HG02884 (cell line): ENCODE measurements around the gene SPDL1.

Experiments
- ATAC-seq: cut with Tn5 transposase; IDR thresholded peaks from one replicate; pipeline ENCODE4 v1.9.1; 2021; ENCODE audit warnings: mild to moderate bottlenecking, moderate library complexity; ENCODE audit not compliant: unreplicated experiment

The SPDL1 gene, protein sequence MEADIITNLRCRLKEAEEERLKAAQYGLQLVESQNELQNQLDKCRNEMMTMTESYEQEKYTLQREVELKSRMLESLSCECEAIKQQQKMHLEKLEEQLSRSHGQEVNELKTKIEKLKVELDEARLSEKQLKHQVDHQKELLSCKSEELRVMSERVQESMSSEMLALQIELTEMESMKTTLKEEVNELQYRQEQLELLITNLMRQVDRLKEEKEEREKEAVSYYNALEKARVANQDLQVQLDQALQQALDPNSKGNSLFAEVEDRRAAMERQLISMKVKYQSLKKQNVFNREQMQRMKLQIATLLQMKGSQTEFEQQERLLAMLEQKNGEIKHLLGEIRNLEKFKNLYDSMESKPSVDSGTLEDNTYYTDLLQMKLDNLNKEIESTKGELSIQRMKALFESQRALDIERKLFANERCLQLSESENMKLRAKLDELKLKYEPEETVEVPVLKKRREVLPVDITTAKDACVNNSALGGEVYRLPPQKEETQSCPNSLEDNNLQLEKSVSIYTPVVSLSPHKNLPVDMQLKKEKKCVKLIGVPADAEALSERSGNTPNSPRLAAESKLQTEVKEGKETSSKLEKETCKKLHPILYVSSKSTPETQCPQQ

DNA sequence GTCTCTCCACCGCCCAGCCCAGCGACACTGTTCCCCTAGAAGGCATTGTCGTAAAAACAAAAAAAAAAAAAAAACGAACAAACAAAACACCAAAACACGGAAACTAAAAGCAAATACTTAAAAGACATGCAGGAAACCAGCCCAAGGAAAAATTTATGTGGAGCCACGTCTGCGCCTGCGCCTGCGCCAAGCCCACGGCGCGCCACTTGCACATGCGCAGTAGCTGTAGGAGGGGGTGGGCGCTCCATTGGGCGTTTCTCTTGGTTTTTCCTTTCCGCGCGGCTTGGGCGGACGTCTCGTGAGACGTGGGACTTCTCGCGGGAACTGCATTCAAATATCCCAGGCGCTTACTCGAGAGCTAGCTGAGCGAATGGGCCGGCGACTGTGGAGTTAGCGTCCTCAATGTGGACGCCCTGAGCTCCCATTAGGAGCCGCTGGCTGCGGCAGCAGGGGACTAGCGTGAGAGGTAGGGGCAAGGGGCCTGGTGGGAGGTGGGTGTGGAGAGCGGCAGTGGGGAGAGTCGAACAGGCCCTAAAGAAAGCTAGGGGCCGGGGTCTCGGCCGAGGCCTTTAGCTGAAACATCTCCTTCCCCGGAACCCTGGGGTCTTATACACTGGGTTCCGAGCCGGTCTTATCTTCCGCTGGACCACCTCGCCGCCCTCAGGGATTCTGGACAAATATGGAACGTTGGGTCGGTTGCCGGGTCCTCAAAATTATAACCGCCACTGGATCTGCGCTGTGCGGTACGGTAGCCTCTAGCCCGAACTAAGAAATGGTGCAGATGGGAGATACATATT, at the start of gene SPDL1:
TSS of gene SPDL1 (plus strand) at position 350 of the 797 bp plus-strand sequence. CDS start 4,644 bp downstream, outside the sequence.
- ATAC-seq = peak; percentile 87

DNA sequence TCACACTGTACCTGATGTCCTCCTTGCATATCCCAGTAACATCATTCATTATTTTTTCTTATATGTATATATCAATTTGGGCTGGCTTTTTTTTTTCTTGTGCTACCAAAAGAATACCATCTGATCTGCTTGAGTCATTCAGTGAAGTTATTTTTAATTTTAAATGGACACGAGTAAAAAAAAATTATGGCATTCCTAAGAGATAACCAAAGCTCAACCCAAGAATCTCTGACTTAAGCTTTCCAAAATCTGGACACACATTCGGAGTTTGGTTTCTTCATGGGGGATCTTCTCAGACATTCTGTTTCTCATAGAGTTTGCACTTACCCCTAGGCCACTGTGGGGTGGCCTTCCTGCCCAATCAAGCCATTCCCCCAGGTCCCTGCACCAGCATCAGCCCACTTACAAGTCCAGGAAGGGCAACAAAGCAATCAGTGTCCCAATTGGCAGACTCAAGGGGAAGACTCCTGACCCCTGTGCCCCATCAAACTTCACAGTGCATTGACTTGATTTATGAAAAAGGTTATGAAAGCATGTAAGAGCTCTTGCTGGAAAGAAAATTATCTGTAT, 49.2 kb upstream of the SPDL1 start:
- no peak for ATAC-seq

DNA sequence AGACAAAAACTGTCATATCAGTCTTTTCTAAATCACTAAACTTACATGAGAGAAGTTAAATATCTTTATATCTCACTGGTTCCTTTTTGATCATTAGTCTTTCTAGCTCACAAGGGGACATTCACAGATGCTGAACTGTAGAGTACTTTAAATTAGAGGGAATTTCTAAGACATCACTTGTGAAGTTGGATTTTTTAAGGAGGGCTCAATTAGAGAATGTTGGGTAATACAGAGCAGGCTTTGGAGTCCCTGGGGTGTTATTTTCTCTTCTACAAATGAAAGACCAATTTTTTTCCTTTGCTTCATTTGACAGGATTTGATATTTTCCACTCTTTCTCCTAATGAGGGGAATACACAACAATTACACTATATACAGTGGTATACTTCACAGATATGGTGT, 48.6 kb upstream of the SPDL1 start:
- no peak for ATAC-seq

DNA sequence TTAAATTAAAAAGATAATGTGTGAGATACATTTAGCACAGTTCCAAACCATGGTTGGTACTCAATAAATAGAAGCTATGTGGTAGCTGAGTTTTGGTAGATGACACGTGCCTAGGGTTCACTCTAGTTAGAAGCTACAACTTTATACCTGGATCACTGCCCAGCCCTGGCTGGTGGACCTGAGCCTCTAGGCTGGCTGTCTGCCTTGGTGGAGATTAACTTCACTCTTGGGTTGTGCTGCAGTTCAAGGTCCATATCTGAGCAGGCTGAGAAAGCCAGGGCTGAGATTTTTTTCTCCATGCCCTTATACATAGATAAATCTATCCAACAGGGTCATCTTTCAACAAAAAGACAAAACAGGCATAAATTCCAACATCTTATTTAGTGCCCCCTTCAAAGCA, 44.6 kb upstream of the SPDL1 start:
- ATAC-seq = no peak

DNA sequence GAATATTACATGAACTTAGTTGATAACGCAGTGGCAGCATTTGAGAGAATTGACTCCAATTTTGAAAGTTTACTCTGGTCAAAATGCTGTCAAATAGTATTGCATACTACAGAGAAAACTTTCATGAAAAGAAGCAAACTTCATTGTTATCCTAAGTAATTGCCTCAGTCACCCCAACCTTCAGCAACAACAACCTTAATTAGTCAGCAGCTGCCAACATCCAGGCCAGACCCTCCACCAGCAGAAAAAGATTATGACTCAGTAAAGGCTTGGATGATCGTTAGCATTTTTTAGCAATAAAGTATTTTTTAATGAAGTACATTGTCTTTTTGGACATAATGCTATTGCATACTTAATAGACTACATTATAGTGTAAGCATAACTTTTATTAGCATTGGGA, 40.8 kb upstream of the SPDL1 start:
- ATAC-seq = no peak

GRCh38 chr5:169544264-169544950, 39.2 kb upstream of the SPDL1 start:
- ATAC-seq = no peak

DNA sequence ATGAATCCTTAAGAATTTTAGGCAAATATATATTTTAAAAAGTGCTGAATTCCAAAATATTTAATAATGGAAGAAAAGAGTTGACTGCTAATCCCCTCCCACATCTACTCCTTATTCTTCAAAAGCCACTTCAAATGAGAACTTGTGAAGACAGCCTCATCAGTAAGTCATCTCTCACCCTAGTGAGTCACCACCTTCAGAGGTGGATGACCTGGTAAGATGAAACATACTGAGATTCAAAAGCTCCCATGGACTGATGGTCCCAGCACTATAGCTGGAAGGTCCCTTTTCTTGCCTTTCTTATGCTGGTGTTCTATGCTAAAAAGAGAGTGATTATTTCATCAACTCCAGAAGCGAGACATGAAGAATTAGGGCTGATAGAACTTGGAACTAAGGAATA, 37.8 kb upstream of the SPDL1 start:
- peak; percentile 68 for ATAC-seq

DNA sequence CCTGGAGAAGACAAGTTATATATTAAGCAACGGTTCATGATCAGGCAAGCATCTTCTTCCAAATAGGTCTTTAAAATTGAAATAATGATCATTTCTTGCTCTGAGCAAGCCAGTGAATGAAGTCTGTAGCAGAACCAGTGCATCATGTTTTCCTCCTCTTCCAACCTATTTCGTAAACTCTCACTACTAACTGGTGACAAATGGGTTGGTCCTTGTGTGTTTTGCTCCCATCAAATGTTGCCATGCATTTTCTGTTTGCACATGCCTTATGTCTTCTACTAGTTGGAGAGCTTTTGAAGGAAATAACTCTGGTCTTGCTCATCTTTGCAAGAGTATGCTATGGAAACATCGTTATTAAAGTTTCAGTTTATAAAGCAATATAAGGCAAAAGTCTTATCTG, 37.2 kb upstream of the SPDL1 start:
- ATAC-seq = no peak

DNA sequence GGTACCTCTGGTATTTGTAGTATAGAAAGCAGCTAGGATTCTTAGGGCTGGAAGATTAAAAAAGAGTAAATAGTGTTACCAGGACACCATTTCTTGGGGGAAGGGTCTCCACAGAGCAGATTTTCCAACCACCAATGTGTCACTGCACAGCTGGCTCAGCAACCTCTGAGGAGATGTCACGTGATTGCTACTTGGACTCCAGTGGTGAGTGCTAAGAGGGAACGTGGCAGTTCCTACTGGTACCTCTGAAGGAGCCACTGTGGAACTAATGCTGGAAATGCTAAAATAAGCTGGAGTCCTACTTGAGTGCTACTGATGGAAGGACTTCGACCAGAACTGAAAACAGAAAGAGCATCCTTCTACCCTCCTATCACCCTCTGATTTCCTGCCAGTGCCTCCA, 36.1 kb upstream of the SPDL1 start:
- no peak for ATAC-seq

DNA sequence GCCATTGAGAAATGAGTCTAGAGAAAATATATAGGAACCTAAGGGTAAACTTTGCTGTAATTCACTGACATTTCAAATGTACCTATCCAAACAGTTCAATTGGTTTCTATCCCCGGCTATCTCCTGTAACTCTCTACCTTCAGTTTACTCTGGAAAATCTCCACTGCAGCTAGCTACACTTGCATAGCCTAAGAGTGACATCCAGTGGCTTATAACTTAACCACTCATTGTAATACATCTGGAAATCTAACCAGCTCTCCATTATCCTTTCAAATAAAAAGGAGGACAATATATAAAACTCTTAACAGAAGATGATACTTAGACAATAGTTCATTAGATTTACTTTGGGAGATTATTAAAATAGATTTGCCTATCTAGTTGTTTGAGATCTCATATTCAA, 35.3 kb upstream of the SPDL1 start:
- ATAC-seq = no peak

DNA sequence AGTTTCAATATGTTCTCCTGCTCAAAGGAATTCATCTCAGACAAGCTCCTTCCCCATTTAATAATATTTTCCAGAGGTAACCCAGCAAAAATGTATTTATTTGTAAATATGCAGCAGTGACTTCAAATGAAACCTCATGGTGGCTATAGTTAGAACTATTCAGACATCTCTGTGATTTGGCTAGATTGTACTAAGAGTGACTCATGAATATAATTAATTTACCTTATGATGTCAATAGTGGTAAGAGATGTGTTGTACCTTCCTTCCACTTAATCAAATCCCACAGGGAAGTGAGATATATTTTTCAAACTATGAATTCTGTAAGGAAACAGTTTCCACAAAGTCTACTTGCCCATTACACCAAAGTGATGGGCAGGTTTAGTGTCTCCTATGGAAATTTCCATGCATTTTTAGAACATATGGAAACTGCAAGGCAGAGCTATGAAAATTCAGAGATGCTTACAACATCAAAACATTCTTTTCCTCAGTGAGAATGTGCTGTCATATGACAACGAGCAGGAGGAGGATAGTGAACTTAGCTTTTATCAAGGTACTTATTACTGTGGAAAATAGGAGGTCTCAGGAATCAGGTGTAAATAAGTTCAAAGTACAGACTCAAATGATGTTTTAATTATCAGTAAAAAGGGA, 34.0 kb upstream of the SPDL1 start:
- no peak for ATAC-seq

- no peak for ATAC-seq
Measured at GRCh38 chr5:169550227-169550626, 33.3 kb upstream of the SPDL1 start.

DNA sequence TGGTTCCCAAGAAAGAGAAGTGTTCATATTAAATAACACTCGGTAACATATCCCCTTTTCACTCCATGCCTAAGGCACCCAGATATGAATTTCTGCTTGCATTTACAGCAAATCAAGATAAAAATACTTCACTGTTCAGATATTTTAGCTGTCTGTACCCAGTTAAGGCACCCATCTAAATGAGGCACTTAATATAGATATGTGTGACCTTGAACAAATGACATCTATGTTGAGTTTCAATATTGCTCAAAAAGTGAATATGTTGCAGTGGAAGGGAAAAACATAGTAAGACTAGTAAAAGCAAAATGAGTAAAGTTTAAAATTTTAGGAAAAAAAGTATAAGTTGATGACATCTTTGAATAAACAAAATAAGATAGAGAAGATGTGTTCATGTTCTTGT, 32.4 kb upstream of the SPDL1 start:
- no peak for ATAC-seq

DNA sequence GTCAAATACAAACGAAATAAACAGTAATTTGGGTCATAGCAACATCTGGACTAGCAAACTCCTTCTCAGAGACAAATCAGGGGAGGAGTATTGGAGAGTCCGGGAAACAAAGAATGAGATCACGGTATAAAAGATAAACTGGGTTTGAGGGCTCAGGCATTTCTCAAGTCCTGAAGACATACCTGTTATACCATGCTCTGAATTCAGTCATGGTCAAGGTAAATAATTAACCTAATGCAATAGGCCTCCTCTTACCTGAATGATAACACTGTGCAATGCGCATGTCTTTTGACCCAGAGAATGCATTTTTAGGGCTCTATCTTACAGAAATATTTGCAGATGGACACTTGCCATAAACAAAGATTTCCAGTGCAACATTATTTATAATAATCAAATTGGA, 31.9 kb upstream of the SPDL1 start:
- ATAC-seq = no peak

- peak; percentile 89 for ATAC-seq
Measured at GRCh38 chr5:169554251-169554650, 29.3 kb upstream of the SPDL1 start.

GRCh38 chr5:169557838-169558237, 25.7 kb upstream of the SPDL1 start:
- ATAC-seq = no peak

GRCh38 chr5:169561893-169562292, 21.7 kb upstream of the SPDL1 start:
- no peak for ATAC-seq

DNA sequence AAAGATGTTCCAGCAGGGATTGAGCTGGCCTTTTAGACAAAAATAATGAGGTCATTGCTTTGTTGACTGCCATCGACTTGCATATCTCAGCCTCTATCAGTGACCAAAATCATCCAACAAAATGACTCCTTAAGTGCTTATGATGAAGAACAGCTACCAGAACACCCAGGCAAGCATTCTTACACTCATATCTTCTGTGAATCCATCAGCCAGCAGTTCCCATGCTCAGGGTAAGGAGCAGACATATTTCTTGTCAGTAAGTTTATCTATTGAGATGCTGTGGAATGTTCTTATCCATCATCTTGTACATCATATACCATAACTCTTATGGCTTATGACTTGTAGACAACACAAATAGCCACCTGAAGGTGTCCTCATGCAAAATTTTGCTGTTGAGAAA, 20.2 kb upstream of the SPDL1 start:
- ATAC-seq = no peak

DNA sequence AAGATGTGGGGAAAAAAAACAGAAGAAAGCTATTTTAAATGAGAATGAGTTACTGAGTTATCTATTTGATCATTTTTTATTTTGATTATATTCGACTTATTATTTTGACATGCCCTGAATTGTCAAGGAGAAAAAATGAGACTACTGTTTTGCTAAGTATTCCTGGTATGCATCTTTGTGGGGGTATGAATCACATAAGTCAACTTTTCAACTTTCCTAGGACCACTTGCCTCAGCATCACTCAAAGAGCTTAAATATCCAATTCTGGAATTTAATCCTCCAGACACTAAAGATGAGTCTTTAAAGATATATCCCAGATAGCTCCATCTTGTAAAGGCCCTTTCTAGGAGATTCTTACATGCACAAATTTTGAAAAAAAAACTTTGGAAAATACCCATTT, 17.4 kb upstream of the SPDL1 start:
- no peak for ATAC-seq

DNA sequence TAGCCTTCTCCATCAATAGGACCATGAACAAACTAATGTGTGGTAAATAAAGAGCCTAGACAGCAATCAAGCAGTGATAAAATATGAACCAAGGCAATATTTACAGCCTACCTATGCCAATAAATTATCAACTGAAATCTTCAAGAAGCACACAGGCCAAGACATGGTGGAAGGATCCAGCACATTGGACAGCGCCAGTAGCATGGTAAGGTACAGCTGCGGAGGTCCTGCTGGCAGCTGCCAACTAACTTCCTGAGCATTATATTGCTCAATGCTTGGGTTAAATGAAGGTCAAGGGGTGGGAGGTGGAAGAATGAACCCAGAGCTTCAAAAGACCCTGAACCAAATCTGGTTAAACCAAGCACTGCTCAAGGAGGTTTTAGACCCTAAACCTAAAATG, 16.5 kb upstream of the SPDL1 start:
- ATAC-seq = no peak
